ENCODE data around the gene KMO. TPM values are rescaled to one million over a fixed set of nuclear protein-coding genes. Genes with fewer than 3 reads are reported as not detected.

Gene KMO
- total RNA-seq, 1 experiment from 2014 or later = 0.29 TPM

DNA sequence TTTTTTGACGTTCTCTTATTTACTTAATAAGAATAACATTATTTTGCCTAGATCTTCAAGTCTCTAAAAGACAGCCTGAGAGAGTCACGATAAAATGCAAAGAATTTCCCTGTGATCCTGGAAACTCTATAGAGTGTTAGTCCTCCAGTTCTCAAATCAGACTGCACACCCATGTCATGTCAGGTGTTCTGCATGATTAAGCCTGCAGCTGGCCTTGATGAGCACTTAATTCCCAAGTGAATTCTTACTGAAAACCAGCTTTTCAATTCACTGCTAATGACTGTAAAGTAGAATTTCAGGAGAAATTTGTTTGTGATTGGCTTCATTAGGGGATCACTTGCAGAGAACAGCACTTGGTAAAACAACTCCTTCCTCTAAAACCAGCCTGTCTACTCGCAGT, 66.1 kb downstream of the KMO start:
- Histone ChIP-seq H3F3A (ENCODE audit: low read length, unreplicated experiment) (no peaks in the 10 kb centered on the region), H3K9me2 (replicated peaks; ENCODE audit: low read length) (no peaks in the 10 kb centered on the region), H3K4me2 (ENCODE audit: low read length) (no peak overlapping the region), H3K36me3 (ENCODE audit: low read depth, low read length) (no peaks in the 10 kb centered on the region), H3K27ac (ENCODE audit: low read length) (no peak overlapping the region), H2AFZ (ENCODE audit: low read length) (no peak overlapping the region), H3K9me3 (ENCODE audit: low read length) (no peaks in the 10 kb centered on the region), H3K79me2 (ENCODE audit: low read length) (no peaks in the 10 kb centered on the region), H3K4me3 (ENCODE audit: low read length) (no peak overlapping the region), H3K9ac (ENCODE audit: low read length) (no peak overlapping the region), H3K27me3 (ENCODE audit: low read length) (no peaks in the 10 kb centered on the region), H4K20me1 (ENCODE audit: low read length) (no peaks in the 10 kb centered on the region), H3K4me1 (ENCODE audit: insufficient read depth, low read length) (peaks cover 16% of the 10 kb centered on the region)
- ChIA-PET CTCF (no interaction called here), POLR2A (ENCODE audit: unreplicated experiment) (no interaction called here)
- TF ChIP-seq, protein P1, sequence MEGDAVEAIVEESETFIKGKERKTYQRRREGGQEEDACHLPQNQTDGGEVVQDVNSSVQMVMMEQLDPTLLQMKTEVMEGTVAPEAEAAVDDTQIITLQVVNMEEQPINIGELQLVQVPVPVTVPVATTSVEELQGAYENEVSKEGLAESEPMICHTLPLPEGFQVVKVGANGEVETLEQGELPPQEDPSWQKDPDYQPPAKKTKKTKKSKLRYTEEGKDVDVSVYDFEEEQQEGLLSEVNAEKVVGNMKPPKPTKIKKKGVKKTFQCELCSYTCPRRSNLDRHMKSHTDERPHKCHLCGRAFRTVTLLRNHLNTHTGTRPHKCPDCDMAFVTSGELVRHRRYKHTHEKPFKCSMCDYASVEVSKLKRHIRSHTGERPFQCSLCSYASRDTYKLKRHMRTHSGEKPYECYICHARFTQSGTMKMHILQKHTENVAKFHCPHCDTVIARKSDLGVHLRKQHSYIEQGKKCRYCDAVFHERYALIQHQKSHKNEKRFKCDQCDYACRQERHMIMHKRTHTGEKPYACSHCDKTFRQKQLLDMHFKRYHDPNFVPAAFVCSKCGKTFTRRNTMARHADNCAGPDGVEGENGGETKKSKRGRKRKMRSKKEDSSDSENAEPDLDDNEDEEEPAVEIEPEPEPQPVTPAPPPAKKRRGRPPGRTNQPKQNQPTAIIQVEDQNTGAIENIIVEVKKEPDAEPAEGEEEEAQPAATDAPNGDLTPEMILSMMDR (conservative IDR thresholded peaks at IDR 0.05; ENCODE audit: low read depth, low read length) = no peak
- TF ChIP-seq EZH2phosphoT487 (IDR thresholded peaks at IDR 0.05; ENCODE audit: borderline replicate concordance, low read length) (no peak), EZH2 (IDR thresholded peaks at IDR 0.05; ENCODE audit: low read length, unreplicated experiment) (no peak)
- ATAC-seq (no peak), DNase-seq (no peak)
- intact Hi-C loops (cut with micrococcal nuclease) = no loop called here
- BruUV-seq (replicated peaks) = no TSS peak

DNA sequence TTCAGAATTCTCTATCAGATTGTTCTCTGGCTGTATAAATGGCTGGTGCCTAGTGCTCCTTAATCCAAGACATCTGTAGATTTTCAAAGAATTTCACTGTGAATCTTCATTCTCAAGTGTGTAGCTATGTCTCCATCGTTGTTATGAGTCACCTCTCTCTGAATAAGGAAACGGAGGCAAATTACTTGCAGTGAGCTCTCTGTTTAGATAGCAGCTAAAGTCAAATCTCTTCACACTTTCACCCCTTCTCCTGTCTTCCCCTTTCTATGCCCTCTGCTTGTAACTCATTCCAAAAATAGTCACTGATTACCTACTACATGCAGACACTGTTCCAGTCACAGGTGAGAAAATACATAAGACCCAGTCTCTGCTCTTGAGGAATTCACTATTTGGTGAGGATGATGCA, 68.3 kb downstream of the KMO start:
- H3K27ac ChIP-seq (ENCODE audit: low read length) = no peak overlapping the region
- ChIA-PET POLR2A (ENCODE audit: unreplicated experiment) (no interaction called here), CTCF (no interaction called here)
- peaks cover 29% of the 10 kb centered on the region for H3K4me1 ChIP-seq (ENCODE audit: insufficient read depth, low read length)
- no peaks in the 10 kb centered on the region for H3K79me2 ChIP-seq (ENCODE audit: low read length)
- H3K9me3 ChIP-seq (ENCODE audit: low read length) = no peaks in the 10 kb centered on the region
- H3K4me2 ChIP-seq (ENCODE audit: low read length) = no peak overlapping the region
- ATAC-seq (no peak), DNase-seq (no peak)
- H3K27me3 ChIP-seq (ENCODE audit: low read length) = no peaks in the 10 kb centered on the region
- TF ChIP-seq EZH2phosphoT487 (IDR thresholded peaks at IDR 0.05; ENCODE audit: borderline replicate concordance, low read length) (no peak), EZH2 (IDR thresholded peaks at IDR 0.05; ENCODE audit: low read length, unreplicated experiment) (no peak)
- TF ChIP-seq, protein P1 (conservative IDR thresholded peaks at IDR 0.05; ENCODE audit: low read depth, low read length) = no peak
- H3K36me3 ChIP-seq (ENCODE audit: low read depth, low read length) = no peaks in the 10 kb centered on the region
- BruUV-seq (replicated peaks) = no TSS peak
- no peak overlapping the region for H3K4me3 ChIP-seq (ENCODE audit: low read length)
- H3K9me2 ChIP-seq (replicated peaks; ENCODE audit: low read length) = no peaks in the 10 kb centered on the region
- no peak overlapping the region for H3K9ac ChIP-seq (ENCODE audit: low read length)
- intact Hi-C loops (cut with micrococcal nuclease) = no loop called here
- H4K20me1 ChIP-seq (ENCODE audit: low read length) = no peaks in the 10 kb centered on the region
- H3F3A ChIP-seq (ENCODE audit: low read length, unreplicated experiment) = no peaks in the 10 kb centered on the region
- no peak overlapping the region for H2AFZ ChIP-seq (ENCODE audit: low read length)

DNA sequence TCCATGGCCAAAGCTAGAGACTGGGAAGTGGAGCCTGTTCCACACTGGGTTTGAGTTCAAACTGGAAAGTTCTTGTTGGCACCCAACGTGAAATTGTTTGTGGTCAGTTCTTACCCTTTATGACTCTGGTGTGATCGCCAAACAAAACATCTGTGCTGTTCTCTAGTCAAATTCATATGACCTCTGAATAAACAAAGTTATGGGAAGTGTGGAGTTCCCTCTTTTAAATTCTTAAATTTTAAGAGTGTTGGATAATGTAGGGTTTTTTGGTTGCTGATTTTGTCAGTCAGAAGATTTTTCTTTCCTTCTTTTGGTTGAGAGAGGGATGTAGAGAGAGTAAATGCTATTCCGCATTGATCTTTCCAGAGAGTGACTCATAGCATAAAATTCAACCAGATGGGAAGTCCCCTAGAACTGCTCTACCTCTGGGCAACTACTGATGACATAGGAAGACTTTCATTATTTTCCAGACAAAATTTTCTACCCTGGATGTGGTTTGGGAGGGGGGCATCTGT, 71.6 kb downstream of the KMO start:
- intact Hi-C loops (cut with micrococcal nuclease) = loop anchor here (1.0 kb wide), 1 partner anchor 11 kb away; no protein-coding TSS in a partner anchor
- ATAC-seq = peak; percentile 28
- Histone ChIP-seq H3K79me2 (ENCODE audit: low read length) (no peaks in the 10 kb centered on the region), H3K9me3 (ENCODE audit: low read length) (no peaks in the 10 kb centered on the region), H3K4me2 (ENCODE audit: low read length) (peak overlapping the region; percentile 55), H3K27me3 (ENCODE audit: low read length) (no peaks in the 10 kb centered on the region), H3F3A (ENCODE audit: low read length, unreplicated experiment) (peaks cover 9% of the 10 kb centered on the region), H3K9me2 (replicated peaks; ENCODE audit: low read length) (no peaks in the 10 kb centered on the region), H3K4me3 (ENCODE audit: low read length) (no peak overlapping the region), H3K36me3 (ENCODE audit: low read depth, low read length) (no peaks in the 10 kb centered on the region), H4K20me1 (ENCODE audit: low read length) (no peaks in the 10 kb centered on the region), H3K4me1 (ENCODE audit: insufficient read depth, low read length) (peaks cover 59% of the 10 kb centered on the region), H2AFZ (ENCODE audit: low read length) (peak overlapping the region; percentile 29), H3K27ac (ENCODE audit: low read length) (peak overlapping the region; percentile 88), H3K9ac (ENCODE audit: low read length) (peak overlapping the region; percentile 57)
- DNase-seq = peak; percentile 81
- no TSS peak for BruUV-seq (replicated peaks)
- CTCF ChIA-PET = no interaction called here
- POLR2A ChIA-PET (ENCODE audit: unreplicated experiment) = no interaction called here
- no peak for TF ChIP-seq EZH2 (IDR thresholded peaks at IDR 0.05; ENCODE audit: low read length, unreplicated experiment)
- TF ChIP-seq, protein P1 (conservative IDR thresholded peaks at IDR 0.05; ENCODE audit: low read depth, low read length) = no peak
- no peak for TF ChIP-seq EZH2phosphoT487 (IDR thresholded peaks at IDR 0.05; ENCODE audit: borderline replicate concordance, low read length)
